CD1c-positive myeloid dendritic cell (primary cell): ENCODE results near the gene LMNA.
"Not testable (repeated sequence)": the region's sequence is repeated elsewhere in the genome, so short reads cannot be mapped to it uniquely, and the experiment has no call there.

Source experiments
- DNase-seq: peaks from one replicate; pipeline ENCODE4 v3.0.0-alpha.2; 2016; ENCODE audit errors: extremely low spot score

LMNA gene

GRCh38 chr1:156104861-156105832, 9.4 kb upstream of the LMNA start:
- DNase-seq = peak; percentile 35

GRCh38 chr1:156106624-156107488, 7.7 kb upstream of the LMNA start:
- peak; percentile 71 for DNase-seq

GRCh38 chr1:156108057-156108456, 6.5 kb upstream of the LMNA start:
- no peak for DNase-seq

- no peak for DNase-seq
Measured at GRCh38 chr1:156108664-156109241, 5.8 kb upstream of the LMNA start.

GRCh38 chr1:156110252-156110651, 4.3 kb upstream of the LMNA start:
- DNase-seq = no peak

- DNase-seq = no peak
Measured at GRCh38 chr1:156111355-156111962, 3.1 kb upstream of the LMNA start.

- DNase-seq = no peak
Measured at GRCh38 chr1:156112276-156113137, 2.0 kb upstream of the LMNA start.

GRCh38 chr1:156113282-156113950, 1.1 kb upstream of the LMNA start:
- no peak for DNase-seq

- DNase-seq = peak; percentile 59
Measured at GRCh38 chr1:156114919-156115513, 505 bp downstream of the LMNA start.

- DNase-seq = peak; percentile 53
Measured at GRCh38 chr1:156115514-156116374, 1.2 kb downstream of the LMNA start.

GRCh38 chr1:156116731-156117130, 2.2 kb downstream of the LMNA start:
- DNase-seq = not testable (repeated sequence)

- no peak for DNase-seq
Measured at GRCh38 chr1:156117414-156118176, 3.1 kb downstream of the LMNA start.

- no peak for DNase-seq
Measured at GRCh38 chr1:156118177-156118868, 3.8 kb downstream of the LMNA start.

- peak; percentile 90 for DNase-seq
Measured at GRCh38 chr1:156119503-156120209, 5.1 kb downstream of the LMNA start.

GRCh38 chr1:156120318-156120717, 5.8 kb downstream of the LMNA start:
- no peak for DNase-seq

GRCh38 chr1:156121005-156121404, 6.5 kb downstream of the LMNA start:
- DNase-seq = not testable (repeated sequence)

GRCh38 chr1:156121457-156121856, 6.9 kb downstream of the LMNA start:
- DNase-seq = no peak
